Measurements from ENCODE around the gene ZNF699. TPM values are rescaled to one million over a fixed set of nuclear protein-coding genes. Genes with fewer than 3 reads are reported as not detected.

The ZNF699 gene
- total and polyA plus RNA-seq, 2 of the 13 experiments (the other 11 are each of a cell fraction or from before 2014, with no cell fraction given), result 0.33 to 2.2 TPM

DNA sequence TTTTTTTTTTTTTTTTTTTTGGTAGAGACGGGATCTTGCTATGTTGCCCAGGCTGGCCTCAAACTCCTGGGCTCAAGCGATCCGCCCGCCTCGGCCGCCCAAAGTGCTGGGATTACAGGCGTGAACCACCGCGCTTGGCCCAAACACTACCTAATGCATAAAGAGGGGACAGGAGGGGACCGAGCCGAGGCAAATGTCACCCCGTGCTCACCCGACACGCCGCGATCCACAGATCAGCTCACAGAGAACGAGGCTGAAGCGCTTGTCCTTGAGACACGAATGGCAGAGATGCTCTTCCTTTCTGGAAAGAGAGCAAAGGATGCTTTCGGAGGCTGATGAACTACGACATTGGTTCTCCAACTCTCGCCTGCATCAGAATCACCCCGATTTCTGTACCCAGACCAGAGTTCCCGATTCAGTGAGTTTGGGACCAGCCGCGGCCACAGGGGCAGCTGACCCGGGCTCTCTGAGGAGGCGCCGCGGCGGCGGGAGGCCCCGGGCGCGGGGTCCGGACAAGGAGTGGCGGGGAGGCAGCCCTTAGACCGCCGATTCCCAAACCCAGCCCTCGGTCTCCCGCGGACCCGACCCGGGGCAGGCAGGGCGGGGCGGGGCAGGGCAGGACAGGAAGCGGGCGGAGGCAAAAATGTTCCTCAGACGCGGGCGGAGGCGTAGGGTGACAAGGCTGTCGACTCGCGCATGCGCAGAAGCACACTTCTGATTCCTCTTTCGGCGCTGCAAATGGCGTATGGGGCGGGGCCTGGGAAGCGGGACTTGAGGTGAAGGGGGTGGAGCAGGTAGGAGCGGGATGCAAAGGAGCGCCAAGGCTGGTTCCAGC, at the start of gene ZNF699 (continued):
- TF ChIP-seq THAP9 (CRISPR knock-in tag; IDR thresholded peaks at IDR 0.05; ENCODE audit: borderline replicate concordance) (peak; percentile 82; the same call in 1 of the 2 replicates), CBX5 (CRISPR knock-in tag; IDR thresholded peaks at IDR 0.05; ENCODE audit: borderline replicate concordance) (no peak), ZBTB8A (CRISPR knock-in tag; IDR thresholded peaks at IDR 0.05; ENCODE audit: borderline replicate concordance, low read depth) (no peak), FOXK2 (IDR thresholded peaks at IDR 0.05) (no peak), NR2F2 (IDR thresholded peaks at IDR 0.05; ENCODE audit: borderline replicate concordance, low read depth) (no peak), TCF12 (IDR thresholded peaks at IDR 0.05) (no peak), TCF12 (CRISPR knock-in tag; IDR thresholded peaks at IDR 0.05) (no peak), ZNF205 (CRISPR knock-in tag; IDR thresholded peaks at IDR 0.05) (no peak), ZFP41 (CRISPR knock-in tag; IDR thresholded peaks at IDR 0.05; ENCODE audit: borderline replicate concordance) (peak; percentile 48; the same call in 1 of the 2 replicates), SIX4 (CRISPR knock-in tag; IDR thresholded peaks at IDR 0.05) (no peak), ZNF562 (CRISPR knock-in tag; IDR thresholded peaks at IDR 0.05; ENCODE audit: borderline replicate concordance) (no peak), ZNF580 (CRISPR knock-in tag; IDR thresholded peaks at IDR 0.05; ENCODE audit: borderline replicate concordance, low read depth) (no peak), ZNF572 (CRISPR knock-in tag; IDR thresholded peaks at IDR 0.05) (no peak), CENPX (CRISPR knock-in tag; IDR thresholded peaks at IDR 0.05) (no peak), MEIS1 (CRISPR knock-in tag; IDR thresholded peaks at IDR 0.05; ENCODE audit: borderline replicate concordance) (no peak), POGZ (CRISPR knock-in tag; IDR thresholded peaks at IDR 0.05) (0 out of 2 replicates have a peak, but pooled peaks have one; percentile 19), ISX (CRISPR knock-in tag; conservative IDR thresholded peaks at IDR 0.05) (no peak), CREBL2 (CRISPR knock-in tag; IDR thresholded peaks at IDR 0.05; ENCODE audit: borderline replicate concordance) (no peak), ZNF543 (CRISPR knock-in tag; IDR thresholded peaks at IDR 0.05) (peak; percentile 65; the same call in 1 of the 2 replicates)
- TF ChIP-seq, protein P1, sequence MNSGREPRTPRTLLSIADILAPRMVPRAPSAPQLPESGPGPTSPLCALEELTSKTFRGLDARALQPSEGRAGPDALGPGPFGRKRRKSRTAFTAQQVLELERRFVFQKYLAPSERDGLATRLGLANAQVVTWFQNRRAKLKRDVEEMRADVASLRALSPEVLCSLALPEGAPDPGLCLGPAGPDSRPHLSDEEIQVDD (CRISPR knock-in tag; IDR thresholded peaks at IDR 0.05; ENCODE audit: borderline replicate concordance), result no peak
- TF ChIP-seq, protein P2, sequence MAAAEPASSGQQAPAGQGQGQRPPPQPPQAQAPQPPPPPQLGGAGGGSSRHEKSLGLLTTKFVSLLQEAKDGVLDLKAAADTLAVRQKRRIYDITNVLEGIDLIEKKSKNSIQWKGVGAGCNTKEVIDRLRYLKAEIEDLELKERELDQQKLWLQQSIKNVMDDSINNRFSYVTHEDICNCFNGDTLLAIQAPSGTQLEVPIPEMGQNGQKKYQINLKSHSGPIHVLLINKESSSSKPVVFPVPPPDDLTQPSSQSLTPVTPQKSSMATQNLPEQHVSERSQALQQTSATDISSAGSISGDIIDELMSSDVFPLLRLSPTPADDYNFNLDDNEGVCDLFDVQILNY (CRISPR knock-in tag; conservative IDR thresholded peaks at IDR 0.05), result no peak
- TF ChIP-seq, protein P3, sequence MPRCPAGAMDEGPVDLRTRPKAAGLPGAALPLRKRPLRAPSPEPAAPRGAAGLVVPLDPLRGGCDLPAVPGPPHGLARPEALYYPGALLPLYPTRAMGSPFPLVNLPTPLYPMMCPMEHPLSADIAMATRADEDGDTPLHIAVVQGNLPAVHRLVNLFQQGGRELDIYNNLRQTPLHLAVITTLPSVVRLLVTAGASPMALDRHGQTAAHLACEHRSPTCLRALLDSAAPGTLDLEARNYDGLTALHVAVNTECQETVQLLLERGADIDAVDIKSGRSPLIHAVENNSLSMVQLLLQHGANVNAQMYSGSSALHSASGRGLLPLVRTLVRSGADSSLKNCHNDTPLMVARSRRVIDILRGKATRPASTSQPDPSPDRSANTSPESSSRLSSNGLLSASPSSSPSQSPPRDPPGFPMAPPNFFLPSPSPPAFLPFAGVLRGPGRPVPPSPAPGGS (CRISPR knock-in tag; IDR thresholded peaks at IDR 0.05), result no peak
